Upper lobe of right lung (tissue), 1 donor: ENCODE measurements around the gene FAM110A. TPM values are rescaled to one million over a fixed set of nuclear protein-coding genes. Genes with fewer than 3 reads are reported as not detected.
A peak's percentile ranks its signal among the peaks of the same experiment; 100 is the strongest.

Experiments
- ATAC-seq: fragments of 200-7000 bp; cut with Tn5 transposase; one replicate; pipeline ENCODE4 v1.9.1; 2020; ENCODE audit warnings: mild to moderate bottlenecking, moderate library complexity
- DNase-seq: peaks from one replicate; pipeline ENCODE4 v3.0.0-alpha.2; 2020
- H3K27ac ChIP-seq: fragments of 200-600 bp; one replicate; pipeline ENCODE4 v1.8.0; 2022
- H3K27me3 ChIP-seq: fragments of 200-600 bp; one replicate; pipeline ENCODE4 v1.8.0; 2022; ENCODE audit warnings: mild to moderate bottlenecking
- H3K36me3 ChIP-seq: fragments of 200-600 bp; one replicate; pipeline ENCODE4 v1.8.0; 2022
- H3K4me1 ChIP-seq: fragments of 200-600 bp; one replicate; pipeline ENCODE4 v1.8.0; 2022
- H3K4me3 ChIP-seq: fragments of 200-600 bp; one replicate; pipeline ENCODE4 v1.8.0; 2022; ENCODE audit warnings: mild to moderate bottlenecking
- H3K9me3 ChIP-seq: fragments of 200-600 bp; one replicate; pipeline ENCODE4 v1.8.0; 2022
- CTCF ChIP-seq: fragments of 200-600 bp; IDR thresholded peaks from one replicate; pipeline ENCODE4 v1.8.0; 2022; ENCODE audit warnings: antibody characterized with exemption
- intact Hi-C: fragments of 100-400 bp; cut with DNase I; formaldehyde crosslinking; loops from one replicate; pipeline ENCODE4 v1.11.0; 2022
- total RNA-seq: library from RNA; stranded (reverse); fragmentation: NEBNext Ultra II Directional; extraction: Animal tissue kit (Norgen Biotek cat#: 25700); gene quantifications from one replicate; pipeline ENCODE4 v1.2.1, GENCODE V29; 2021
- donor health status: DM: no; HTN: yes; CAD: no; lungs with severe emphysema.

Gene FAM110A
- total RNA-seq, 1 donor from 2014 or later: 16.8 TPM

DNA sequence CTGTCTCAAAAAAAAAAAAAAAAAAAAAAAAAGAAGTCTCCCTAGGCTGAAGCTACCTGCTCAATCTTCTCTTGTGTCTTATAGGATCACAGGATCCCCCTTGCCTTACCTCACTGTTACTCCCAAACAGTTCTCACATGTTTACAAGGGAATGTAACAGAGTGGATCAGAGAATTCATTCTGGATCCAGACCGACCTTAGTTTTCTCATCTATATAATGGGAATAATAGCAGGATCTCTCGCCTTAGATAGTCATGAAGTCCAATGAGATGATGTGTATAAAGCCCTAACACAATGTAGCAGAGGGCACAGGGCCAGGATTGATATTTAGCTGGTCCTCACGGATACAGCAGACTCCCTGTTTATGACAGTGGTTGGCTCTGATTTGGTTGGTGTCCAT lies 2.3 kb upstream of the FAM110A start:
- Histone ChIP-seq H3K36me3 (no peaks in the 10 kb centered on the region), H3K27ac (no peak overlapping the region), H3K9me3 (no peaks in the 10 kb centered on the region), H3K4me3 (no peak overlapping the region), H3K4me1 (peaks cover 30% of the 10 kb centered on the region), H3K27me3 (no peaks in the 10 kb centered on the region)
- ATAC-seq: no peak
- no peak for TF ChIP-seq CTCF
- intact Hi-C loops: no loop called here
- DNase-seq: no peak

DNA sequence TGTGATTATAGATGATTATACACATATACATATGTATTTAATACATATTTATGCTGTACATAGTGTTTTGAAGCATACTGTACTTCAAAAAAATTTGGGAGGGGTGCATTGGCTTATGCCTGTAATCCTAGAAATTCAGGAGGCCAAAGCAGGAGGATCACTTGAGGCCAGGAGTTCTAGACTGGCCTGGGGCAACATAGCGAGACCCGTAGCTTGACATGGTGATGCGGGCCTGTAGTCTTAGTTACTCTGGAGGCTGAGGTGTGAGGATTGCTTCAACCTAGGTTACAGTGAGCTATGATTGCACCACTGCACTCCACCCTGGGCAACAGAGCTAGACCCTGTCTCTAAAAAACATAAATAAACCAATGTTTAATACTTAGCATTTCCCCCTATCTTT lies 1.6 kb upstream of the FAM110A start:
- no peak for TF ChIP-seq CTCF
- peaks cover 36% of the 10 kb centered on the region for H3K4me1 ChIP-seq
- no peaks in the 10 kb centered on the region for H3K27me3 ChIP-seq
- H3K27ac ChIP-seq: no peak overlapping the region
- ATAC-seq (no peak), DNase-seq (no peak)
- H3K9me3 ChIP-seq: no peaks in the 10 kb centered on the region
- intact Hi-C loops: no loop called here
- no peak overlapping the region for H3K4me3 ChIP-seq
- H3K36me3 ChIP-seq: no peaks in the 10 kb centered on the region

DNA sequence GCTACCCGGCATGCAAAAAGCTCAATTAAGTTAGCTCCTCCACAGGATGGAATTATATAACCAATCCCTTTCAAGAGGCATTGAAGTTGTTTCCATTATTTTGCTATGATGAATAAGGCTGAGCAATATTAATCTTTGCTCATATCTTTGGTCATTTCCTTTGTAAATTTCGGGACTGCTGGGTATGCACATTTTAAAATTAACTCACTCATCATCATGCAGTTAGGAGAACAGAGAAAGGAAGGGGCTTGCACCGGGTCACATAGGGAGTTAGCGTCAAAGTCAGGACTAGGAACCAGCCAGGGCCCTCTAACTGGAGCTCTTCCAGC lies 430 bp upstream of the FAM110A start:
- DNase-seq (no peak), ATAC-seq (no peak)
- Histone ChIP-seq H3K27me3 (no peaks in the 10 kb centered on the region), H3K4me3 (peak overlapping the region; percentile 98), H3K9me3 (no peaks in the 10 kb centered on the region), H3K4me1 (peaks cover 36% of the 10 kb centered on the region), H3K36me3 (no peaks in the 10 kb centered on the region), H3K27ac (peak overlapping the region; percentile 94)
- TF ChIP-seq CTCF: no peak
- intact Hi-C loops: no loop called here

DNA sequence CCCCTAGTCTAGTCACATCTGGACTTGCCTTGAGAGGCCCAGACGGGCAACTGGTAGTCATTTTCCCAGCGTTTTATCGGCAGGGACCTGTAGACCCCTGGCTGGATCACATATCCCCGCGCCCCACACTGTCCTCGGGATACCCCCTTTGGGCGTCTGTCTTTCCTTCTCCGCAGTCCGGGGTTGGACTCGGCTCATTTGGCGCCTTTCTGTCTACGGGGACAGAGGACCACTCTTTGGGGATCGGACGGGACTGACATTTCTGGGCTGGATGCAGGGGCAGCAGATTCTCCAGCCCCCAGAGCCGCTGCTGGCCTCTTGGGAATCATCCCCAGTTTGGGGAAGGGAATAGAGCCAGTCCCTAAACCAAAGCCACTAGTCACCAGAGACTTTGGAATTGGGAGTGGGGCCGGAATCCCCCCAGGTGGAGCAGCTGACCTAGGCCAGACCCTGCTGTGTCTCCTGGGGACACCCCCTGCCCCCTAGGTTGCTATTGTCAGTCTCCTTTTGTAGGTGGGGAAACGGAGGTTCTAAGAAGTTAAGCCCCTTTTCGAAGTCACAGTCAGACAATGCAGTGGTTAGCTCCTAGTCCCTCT lies 734 bp downstream of the FAM110A start:
- Histone ChIP-seq H3K9me3 (no peaks in the 10 kb centered on the region), H3K4me3 (peak overlapping the region; percentile 98), H3K27ac (peak overlapping the region; percentile 94), H3K27me3 (no peaks in the 10 kb centered on the region), H3K36me3 (no peaks in the 10 kb centered on the region), H3K4me1 (peaks cover 33% of the 10 kb centered on the region)
- DNase-seq (no peak), ATAC-seq (peak; percentile 1)
- TF ChIP-seq CTCF: no peak
- intact Hi-C loops: no loop called here

DNA sequence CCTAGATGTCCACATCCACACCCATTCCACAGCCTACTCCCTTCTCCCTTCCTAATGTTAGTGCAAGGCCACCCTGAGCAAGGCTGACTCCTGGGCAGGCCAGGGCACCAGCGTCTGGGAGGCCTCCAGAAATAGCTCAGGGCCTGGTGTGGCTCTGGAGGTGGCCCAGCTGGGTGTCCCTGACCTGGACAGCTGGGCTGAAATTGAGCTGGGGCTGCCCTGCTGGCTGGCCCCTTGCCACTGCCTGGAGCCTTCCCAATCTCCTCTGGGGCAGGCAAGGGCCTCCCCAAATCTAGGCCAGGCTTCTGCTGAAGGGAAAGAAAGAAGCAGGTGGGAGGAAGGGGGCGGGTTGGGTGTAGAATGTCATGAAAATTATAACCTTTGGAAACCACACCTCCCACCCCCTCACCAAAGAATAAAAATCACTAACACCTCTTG lies 2.1 kb downstream of the FAM110A start:
- peaks cover 32% of the 10 kb centered on the region for H3K4me1 ChIP-seq
- no peak overlapping the region for H3K27ac ChIP-seq
- no peak for TF ChIP-seq CTCF
- peak overlapping the region; percentile 14 for H3K4me3 ChIP-seq
- intact Hi-C loops: no loop called here
- no peaks in the 10 kb centered on the region for H3K9me3 ChIP-seq
- DNase-seq: no peak
- no peak for ATAC-seq
- H3K36me3 ChIP-seq: no peaks in the 10 kb centered on the region
- H3K27me3 ChIP-seq: no peaks in the 10 kb centered on the region

DNA sequence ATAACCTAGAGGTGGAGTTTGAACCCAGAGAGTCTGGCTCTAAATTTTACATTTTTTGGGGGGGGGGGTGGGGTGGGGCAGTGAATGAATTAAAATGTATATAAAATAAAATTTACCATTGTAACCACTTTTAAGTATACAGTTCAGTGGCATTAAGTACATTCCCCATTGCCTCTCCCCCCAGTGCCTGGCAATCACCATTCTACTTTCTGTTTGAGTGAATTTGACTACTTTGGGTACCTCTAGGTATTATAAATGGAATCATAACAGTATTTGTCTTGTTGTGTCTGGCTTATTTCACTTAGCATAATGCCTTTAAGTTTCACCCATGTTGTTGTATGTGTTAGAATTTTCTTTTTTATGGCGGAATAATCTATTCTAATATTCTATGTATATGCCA lies 2.7 kb downstream of the FAM110A start:
- intact Hi-C loops: no loop called here
- Histone ChIP-seq H3K4me1 (peaks cover 35% of the 10 kb centered on the region), H3K4me3 (no peak overlapping the region), H3K36me3 (no peaks in the 10 kb centered on the region), H3K9me3 (no peaks in the 10 kb centered on the region), H3K27me3 (no peaks in the 10 kb centered on the region), H3K27ac (no peak overlapping the region)
- DNase-seq (no peak), ATAC-seq (no peak)
- TF ChIP-seq CTCF: no peak
